WERI-Rb-1 (cell line): ENCODE results near the gene WWP2.

Source experiments
- DNase-seq: peaks from one replicate; pipeline ENCODE4 v3.0.0-alpha.2; 2020
- H3K27ac ChIP-seq: fragments of 250-450 bp; sonication (Bioruptor Pico); 2 replicates; pipeline ENCODE4 v1.5.1; 2020; ENCODE audit warnings: mild to moderate bottlenecking, moderate library complexity
- H3K27me3 ChIP-seq: fragments of 250-450 bp; sonication (Bioruptor Pico); 2 replicates; pipeline ENCODE4 v1.5.1; 2021; ENCODE audit warnings: mild to moderate bottlenecking, low read depth, moderate library complexity; ENCODE audit not compliant: insufficient read depth, severe bottlenecking
- H3K36me3 ChIP-seq: fragments of 250-450 bp; sonication (Bioruptor Pico); 2 replicates; pipeline ENCODE4 v1.5.1; 2020; ENCODE audit warnings: mild to moderate bottlenecking, moderate library complexity
- H3K4me3 ChIP-seq: 2 replicates; pipeline ENCODE4 v1.5.1; 2011; ENCODE audit warnings: low read depth, mild to moderate bottlenecking, control low read depth, low read length
- H3K9me3 ChIP-seq: fragments of 250-450 bp; sonication (Bioruptor Pico); 2 replicates; pipeline ENCODE4 v1.5.1; 2021; ENCODE audit warnings: mild to moderate bottlenecking, moderate library complexity; ENCODE audit not compliant: severe bottlenecking
- CTCF ChIP-seq: IDR thresholded peaks from 2 replicates; pipeline ENCODE4 v1.5.1; 2011; ENCODE audit warnings: low read depth, mild to moderate bottlenecking, control low read depth, inconsistent platforms, low read length

Gene WWP2

GRCh38 chr16:69827524-69827923, 65.4 kb downstream of the WWP2 start:
- Histone ChIP-seq H3K36me3 (no peaks in the 10 kb centered on the region), H3K4me3 (no peak overlapping the region), H3K9me3 (no peaks in the 10 kb centered on the region), H3K27ac (no peak overlapping the region), H3K27me3 (no peaks in the 10 kb centered on the region)
- TF ChIP-seq CTCF, result no peak
- DNase-seq, result no peak

- Histone ChIP-seq H3K4me3 (no peak overlapping the region), H3K27me3 (no peaks in the 10 kb centered on the region), H3K27ac (no peak overlapping the region), H3K9me3 (no peaks in the 10 kb centered on the region), H3K36me3 (no peaks in the 10 kb centered on the region)
- TF ChIP-seq CTCF, result no peak
- no peak for DNase-seq
Measured at GRCh38 chr16:69829338-69829737, 67.2 kb downstream of the WWP2 start.

GRCh38 chr16:69830146-69830533, 68.0 kb downstream of the WWP2 start:
- no peaks in the 10 kb centered on the region for H3K27me3 ChIP-seq
- no peaks in the 10 kb centered on the region for H3K36me3 ChIP-seq
- no peak overlapping the region for H3K27ac ChIP-seq
- no peaks in the 10 kb centered on the region for H3K9me3 ChIP-seq
- no peak for TF ChIP-seq CTCF
- no peak for DNase-seq
- H3K4me3 ChIP-seq, result no peak overlapping the region

GRCh38 chr16:69830534-69831211, 68.5 kb downstream of the WWP2 start:
- H3K27me3 ChIP-seq, result no peaks in the 10 kb centered on the region
- no peak for TF ChIP-seq CTCF
- no peak for DNase-seq
- no peaks in the 10 kb centered on the region for H3K9me3 ChIP-seq
- no peaks in the 10 kb centered on the region for H3K36me3 ChIP-seq
- no peak overlapping the region for H3K27ac ChIP-seq
- H3K4me3 ChIP-seq, result no peak overlapping the region

GRCh38 chr16:69831212-69832123, 69.3 kb downstream of the WWP2 start:
- Histone ChIP-seq H3K4me3 (no peak overlapping the region), H3K27ac (no peak overlapping the region), H3K27me3 (no peaks in the 10 kb centered on the region), H3K36me3 (no peaks in the 10 kb centered on the region), H3K9me3 (no peaks in the 10 kb centered on the region)
- no peak for DNase-seq
- TF ChIP-seq CTCF, result no peak
